Esophagus squamous epithelium (tissue), 5 donors: ENCODE results near the gene LGALS8. TPM values are rescaled to one million over a fixed set of nuclear protein-coding genes. Genes with fewer than 3 reads are reported as not detected.

ENCODE experiments used
- DNase-seq: peaks from one replicate; lab custom pipeline; 2025; lab: John Stamatoyannopoulos, UW
- H3K27ac ChIP-seq, 4 donors: fragments of 200-600 bp; sonication (generic); one replicate each; pipeline ENCODE4 v1.5.1; 2016 to 2019; ENCODE audit warnings: mild to moderate bottlenecking in 1 of 4
- H3K27me3 ChIP-seq, 4 donors: fragments of 200-600 bp; sonication (generic); 1 replicate in 3 of 4; 2 replicates in 1 of 4; pipeline versions ENCODE4 v1.5.1 to v1.6.0; 2017 to 2021; ENCODE audit warnings: antibody characterized with exemption in 1 of 4
- H3K36me3 ChIP-seq, 3 donors: fragments of 200-600 bp; sonication (generic); one replicate each; pipeline ENCODE4 v1.5.1; 2016 to 2019
- H3K4me1 ChIP-seq, 3 donors: fragments of 200-600 bp; sonication (generic); one replicate each; pipeline ENCODE4 v1.5.1; 2017 to 2019
- H3K4me3 ChIP-seq, 4 donors: fragments of 200-600 bp; sonication (generic); 1 replicate in 3 of 4; 2 replicates in 1 of 4; pipeline ENCODE4 v1.5.1; 2016 to 2019; ENCODE audit warnings: mild to moderate bottlenecking in 2 of 4, moderate library complexity in 1 of 4
- H3K9me3 ChIP-seq, 3 donors: fragments of 200-600 bp; sonication (generic); one replicate each; pipeline ENCODE4 v1.5.1; 2016 to 2019
- POLR2A ChIP-seq, 4 donors: fragments of 450-650 bp; IDR thresholded peaks; one replicate each; pipeline ENCODE4 v1.6.1; 2017; ENCODE audit warnings: antibody characterized with exemption in 4 of 4, mild to moderate bottlenecking in 4 of 4, moderate library complexity in 3 of 4
- intact Hi-C: fragments of 100-400 bp; cut with DNase I; formaldehyde crosslinking; loops from one replicate; pipeline ENCODE4 v1.15.0; 2022
- total RNA-seq, 4 donors: library from RNA; depleted of rRNA; stranded (reverse); fragments of >200 nt; gene quantifications; one replicate each; pipeline ENCODE4 v1.1.0, GENCODE V29; 2016
- TF ChIP-seq, protein P1 (sequence below), 6 experiments: fragments of 450-650 bp in 4 of 6; fragments of 200-600 bp in 2 of 6; sonication (generic) in 2 of 6; IDR thresholded peaks; one replicate each; pipeline ENCODE4 v1.5.1; 2016 to 2019; ENCODE audit warnings: antibody characterized with exemption in 6 of 6, mild to moderate bottlenecking in 4 of 6, moderate library complexity in 4 of 6
- donor health status: DM: yes; HTN: yes; CAD: no.

Gene LGALS8
- total RNA-seq, 4 donors from 2014 or later, result 45.2 to 70.6 (median 52.4) TPM

DNA sequence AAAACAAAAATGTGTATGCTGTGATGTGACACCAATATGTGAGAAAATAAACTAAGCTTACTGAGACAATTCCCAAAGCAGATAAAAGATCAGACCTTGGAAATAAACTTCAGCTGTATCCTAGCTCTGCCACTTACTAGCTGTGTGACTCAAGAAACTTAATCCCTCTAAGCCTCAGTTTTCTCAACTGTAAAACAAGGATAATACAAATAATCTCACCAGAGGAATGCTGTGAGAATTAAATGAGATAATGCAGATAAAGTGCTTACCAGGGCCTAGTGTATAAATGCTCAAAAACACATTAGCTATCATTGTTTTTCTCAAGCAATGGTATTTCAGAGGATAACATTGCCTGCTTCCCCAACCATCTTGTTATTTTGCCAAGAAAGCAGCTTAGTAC lies 78.4 kb downstream of the LGALS8 start:
- Histone ChIP-seq H3K4me1 (peaks cover 0 to 27% (median 11%) of the 10 kb centered on the region in 3 donors), H3K27me3 (no peaks in the 10 kb centered on the region), H3K4me3 (no peak overlapping the region), H3K27ac (no peak overlapping the region), H3K36me3 (peaks cover 0 to 54% (median 0%) of the 10 kb centered on the region in 3 donors), H3K9me3 (no peaks in the 10 kb centered on the region)
- intact Hi-C loops, result no loop called here
- no peak for DNase-seq
- TF ChIP-seq, protein P1, sequence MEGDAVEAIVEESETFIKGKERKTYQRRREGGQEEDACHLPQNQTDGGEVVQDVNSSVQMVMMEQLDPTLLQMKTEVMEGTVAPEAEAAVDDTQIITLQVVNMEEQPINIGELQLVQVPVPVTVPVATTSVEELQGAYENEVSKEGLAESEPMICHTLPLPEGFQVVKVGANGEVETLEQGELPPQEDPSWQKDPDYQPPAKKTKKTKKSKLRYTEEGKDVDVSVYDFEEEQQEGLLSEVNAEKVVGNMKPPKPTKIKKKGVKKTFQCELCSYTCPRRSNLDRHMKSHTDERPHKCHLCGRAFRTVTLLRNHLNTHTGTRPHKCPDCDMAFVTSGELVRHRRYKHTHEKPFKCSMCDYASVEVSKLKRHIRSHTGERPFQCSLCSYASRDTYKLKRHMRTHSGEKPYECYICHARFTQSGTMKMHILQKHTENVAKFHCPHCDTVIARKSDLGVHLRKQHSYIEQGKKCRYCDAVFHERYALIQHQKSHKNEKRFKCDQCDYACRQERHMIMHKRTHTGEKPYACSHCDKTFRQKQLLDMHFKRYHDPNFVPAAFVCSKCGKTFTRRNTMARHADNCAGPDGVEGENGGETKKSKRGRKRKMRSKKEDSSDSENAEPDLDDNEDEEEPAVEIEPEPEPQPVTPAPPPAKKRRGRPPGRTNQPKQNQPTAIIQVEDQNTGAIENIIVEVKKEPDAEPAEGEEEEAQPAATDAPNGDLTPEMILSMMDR (IDR thresholded peaks at IDR 0.05), result no peak
- TF ChIP-seq POLR2A (IDR thresholded peaks at IDR 0.05), result no peak

Other genes starting within 250 kb of the LGALS8 start
- 1 to 10 TPM; 1.2 to 6.3 (median 2.4) TPM for gene ERO1B, start 242.0 kb upstream of the LGALS8 start, total RNA-seq
- gene EDARADD, start 129.7 kb upstream of the LGALS8 start, total RNA-seq, result 1 to 10 TPM; 4.6 to 9.6 (median 5.5) TPM
- gene HEATR1, start 80.5 kb downstream of the LGALS8 start, total RNA-seq, result 10 to 100 TPM; 12.4 to 38.9 (median 23.9) TPM
- gene ACTN2, start 162.5 kb downstream of the LGALS8 start, total RNA-seq, result 1 to 10 TPM in 1 of 4 donors, under 1 TPM in 1, not detected in 2; 0.47 to 1.3 TPM